HK-2 (cell line): ENCODE data around the gene DIPK1C.

ENCODE experiments used
- DNase-seq: peaks from one replicate; pipeline ENCODE4 v3.0.0-alpha.2; 2018; ENCODE audit not compliant: unreplicated experiment

DIPK1C gene

GRCh38 chr18:74419761-74420160 lies 37.3 kb downstream of the DIPK1C start:
- peak; percentile 2 for DNase-seq

- DNase-seq: no peak
Measured at GRCh38 chr18:74418023-74418422, 39.1 kb downstream of the DIPK1C start.

- DNase-seq: no peak
Measured at GRCh38 chr18:74416124-74416523, 41.0 kb downstream of the DIPK1C start.

DNA sequence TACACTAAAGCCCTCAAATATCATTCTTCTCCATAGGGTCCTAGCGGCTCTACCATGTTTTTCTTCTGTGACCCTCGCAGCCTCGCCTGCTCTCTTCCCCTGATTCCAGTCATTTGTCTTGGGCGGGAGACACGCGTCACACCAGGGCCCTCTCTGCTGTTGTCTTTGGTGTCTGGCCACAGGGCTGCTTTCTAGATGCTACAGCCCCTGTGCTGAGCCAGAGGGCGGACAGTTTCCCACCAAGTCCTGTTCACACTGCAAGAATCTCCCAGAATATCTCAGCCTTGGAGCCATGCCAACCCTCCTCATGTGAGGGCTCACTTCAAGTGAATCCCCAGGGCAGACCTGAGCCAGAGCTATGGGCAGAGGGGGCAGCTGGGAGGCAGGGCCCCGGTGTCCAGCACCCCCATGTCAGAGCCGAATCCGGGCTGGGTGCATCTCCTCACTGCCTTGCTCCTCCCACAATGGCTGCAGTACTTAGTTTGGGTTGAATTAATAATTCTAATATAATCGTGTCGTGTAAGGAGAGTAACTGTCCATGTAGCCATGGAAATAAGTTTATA lies 42.1 kb downstream of the DIPK1C start:
- DNase-seq: no peak

- DNase-seq: no peak
Measured at GRCh38 chr18:74413836-74414235, 43.3 kb downstream of the DIPK1C start.

- no peak for DNase-seq
Measured at GRCh38 chr18:74412116-74412880, 44.8 kb downstream of the DIPK1C start.

- DNase-seq: no peak
Measured at GRCh38 chr18:74411475-74411874, 45.6 kb downstream of the DIPK1C start.

DNA sequence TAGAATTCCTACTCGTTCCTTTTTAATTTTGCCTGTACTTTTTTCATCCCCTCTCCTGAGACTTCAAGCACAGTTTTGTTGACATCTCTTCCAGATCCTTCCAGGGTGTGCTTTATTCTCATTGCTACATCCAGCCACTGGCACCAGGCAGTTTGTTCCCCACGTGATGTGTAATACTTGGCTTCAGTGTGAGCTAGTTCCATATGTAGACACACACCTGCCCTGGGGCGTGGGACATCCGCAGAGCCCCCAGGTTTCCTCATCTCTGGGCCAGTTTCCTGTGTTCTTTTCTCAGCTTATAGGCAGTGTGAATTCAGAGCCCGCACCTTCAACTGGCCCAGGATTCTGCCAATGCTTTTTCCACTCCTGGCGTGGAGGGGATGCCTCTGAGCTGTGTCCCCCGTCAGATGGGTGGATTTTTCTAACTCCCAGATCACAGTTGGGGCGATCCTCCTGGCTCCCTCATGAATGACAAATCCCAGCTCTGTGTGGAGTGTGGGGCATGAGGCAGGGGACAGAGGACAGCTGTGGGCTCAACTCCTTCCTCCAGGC lies 46.6 kb downstream of the DIPK1C start:
- DNase-seq: no peak

- no peak for DNase-seq
Measured at GRCh38 chr18:74407888-74408287, 49.2 kb downstream of the DIPK1C start.

DNA sequence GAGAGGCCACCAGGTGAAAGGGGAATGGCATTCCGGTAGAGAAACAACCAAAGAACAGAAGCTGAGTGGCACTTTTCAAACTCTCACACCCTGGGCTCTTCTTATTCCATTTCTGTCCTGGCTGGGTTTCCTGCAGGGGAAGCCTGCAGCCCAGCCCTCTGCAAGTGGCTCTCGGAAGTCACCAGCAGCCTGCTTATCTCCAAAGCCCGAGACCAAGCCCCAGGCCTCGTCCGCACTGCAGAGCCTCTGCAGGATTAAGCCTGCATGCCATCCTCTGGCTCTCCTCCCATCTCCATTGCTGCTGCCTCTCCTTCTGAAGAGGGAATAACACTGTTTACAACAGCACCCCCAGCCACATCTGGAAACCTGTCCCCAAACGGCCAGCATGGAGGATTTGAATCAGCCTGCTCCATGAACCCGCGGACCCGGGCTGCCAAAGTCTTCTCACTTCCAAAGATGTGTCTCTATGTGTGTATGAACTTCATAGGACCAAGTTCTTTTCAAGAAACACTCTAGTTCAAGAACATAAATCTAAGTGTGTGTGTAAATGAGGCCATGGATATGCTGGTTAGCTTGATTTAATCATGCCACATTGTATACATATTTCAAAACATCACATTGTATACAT lies 54.2 kb downstream of the DIPK1C start:
- DNase-seq: no peak

DNA sequence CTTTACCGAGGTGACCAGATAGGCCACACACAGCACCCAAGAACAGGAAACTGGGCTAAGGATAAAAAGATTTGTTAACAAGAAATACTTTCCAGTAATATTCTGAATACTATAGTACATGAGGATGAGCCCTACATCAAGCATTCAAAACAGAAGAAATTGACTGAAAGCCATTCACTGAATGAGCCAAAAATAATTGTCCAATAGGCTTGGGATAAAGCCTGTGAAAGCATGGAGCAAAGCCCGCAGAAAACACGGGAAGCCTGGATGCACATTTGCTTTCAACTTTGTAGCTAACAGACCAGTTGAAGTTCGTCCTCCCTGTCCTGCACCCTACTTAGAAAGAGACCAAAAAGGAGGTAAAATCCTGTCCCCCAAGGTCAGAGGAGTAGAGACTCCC lies 56.3 kb downstream of the DIPK1C start:
- DNase-seq: no peak

- no peak for DNase-seq
Measured at GRCh38 chr18:74399091-74399887, 57.8 kb downstream of the DIPK1C start.

GRCh38 chr18:74397572-74397971 lies 59.5 kb downstream of the DIPK1C start:
- DNase-seq: no peak

DNA sequence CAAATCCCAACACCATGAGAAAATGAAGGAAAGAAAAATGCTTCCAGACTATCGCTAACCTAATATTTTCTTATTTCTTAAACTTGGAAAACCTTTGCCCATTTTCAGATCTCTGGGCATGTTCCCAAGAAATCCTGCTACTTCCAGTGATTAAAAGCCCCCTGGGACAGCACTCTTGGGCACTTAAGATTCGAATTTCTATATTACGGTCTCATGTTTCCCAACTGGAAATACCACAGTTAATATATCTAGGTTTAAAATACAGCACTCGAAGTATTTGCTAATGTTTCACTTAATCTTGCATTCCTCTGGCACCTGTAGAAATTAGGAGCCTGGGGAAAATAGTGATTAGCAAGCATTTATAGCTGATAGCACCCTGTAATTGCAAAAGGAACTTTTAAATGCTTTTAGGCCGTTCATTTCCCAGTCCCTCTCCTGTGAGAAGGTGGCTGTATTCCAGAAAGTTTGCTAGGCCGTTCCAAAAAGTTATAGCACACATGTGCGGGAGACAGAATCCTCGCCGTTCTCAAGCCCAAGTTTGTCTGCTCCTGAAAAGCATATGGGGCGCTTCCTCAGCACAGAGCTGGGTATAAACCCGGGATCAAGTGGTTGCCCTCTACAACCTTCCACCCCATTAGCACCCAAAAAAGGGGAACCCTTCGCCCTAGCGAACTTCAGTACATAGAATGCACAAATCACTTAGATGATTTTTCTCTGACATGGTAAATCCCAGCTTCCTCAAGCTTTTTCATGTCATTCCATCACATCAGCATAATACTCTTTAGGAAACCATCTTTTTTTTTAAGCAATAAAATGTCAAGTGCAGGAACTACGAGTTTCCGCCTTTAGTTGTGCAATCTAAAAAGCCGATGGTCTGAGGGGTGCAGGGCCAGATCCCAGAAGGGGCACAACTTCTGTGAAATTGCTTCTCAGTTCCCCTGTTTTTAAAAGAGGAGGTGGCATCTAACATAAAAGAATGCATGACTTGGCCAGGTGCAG lies 60.6 kb downstream of the DIPK1C start:
- DNase-seq: no peak

DNA sequence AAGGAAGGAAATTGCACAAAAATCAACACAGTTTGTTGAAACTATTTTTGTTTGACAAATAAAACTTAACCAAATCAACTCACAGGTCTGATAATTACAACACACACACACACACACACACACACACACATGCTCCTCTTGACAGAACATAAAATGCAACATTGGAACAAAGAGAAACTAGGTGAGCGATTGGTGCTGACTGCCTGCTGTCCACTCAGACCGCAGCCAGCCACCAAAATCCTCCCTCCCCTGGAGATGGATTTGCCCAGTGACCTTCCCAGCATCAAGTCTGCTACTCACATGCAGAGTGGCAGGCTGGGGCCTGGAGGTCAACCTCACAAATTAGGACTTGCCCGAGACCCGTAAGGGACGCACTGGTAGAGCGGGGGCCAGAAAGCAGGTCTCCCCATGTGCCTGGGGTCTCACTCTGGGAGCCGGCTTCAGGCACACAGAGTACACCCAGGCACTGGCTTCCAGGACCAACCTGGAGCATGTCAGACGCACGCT lies 61.4 kb downstream of the DIPK1C start:
- DNase-seq: no peak

GRCh38 chr18:74395006-74395405 lies 62.1 kb downstream of the DIPK1C start:
- no peak for DNase-seq

- no peak for DNase-seq
Measured at GRCh38 chr18:74392323-74392722, 64.8 kb downstream of the DIPK1C start.

DNA sequence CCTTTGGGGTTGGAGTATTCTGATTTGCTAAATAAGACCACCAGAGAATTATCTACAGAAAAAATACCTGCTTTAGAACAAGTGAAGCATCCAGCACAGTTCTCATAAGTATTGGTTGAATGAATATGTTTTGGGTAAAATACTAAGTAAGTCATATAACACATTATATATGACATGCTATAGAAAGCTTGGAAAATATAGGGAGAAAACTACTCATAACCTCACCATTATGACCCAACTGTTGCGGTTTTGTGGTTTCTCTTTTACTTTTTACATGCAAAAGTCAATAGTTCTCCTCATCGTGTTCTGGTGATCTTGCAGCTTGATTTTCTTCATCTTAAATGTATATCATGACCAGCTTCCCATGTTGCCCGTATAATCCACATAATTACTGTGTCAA lies 66.2 kb downstream of the DIPK1C start:
- no peak for DNase-seq

GRCh38 chr18:74389991-74390390 lies 67.1 kb downstream of the DIPK1C start:
- DNase-seq: no peak

DNA sequence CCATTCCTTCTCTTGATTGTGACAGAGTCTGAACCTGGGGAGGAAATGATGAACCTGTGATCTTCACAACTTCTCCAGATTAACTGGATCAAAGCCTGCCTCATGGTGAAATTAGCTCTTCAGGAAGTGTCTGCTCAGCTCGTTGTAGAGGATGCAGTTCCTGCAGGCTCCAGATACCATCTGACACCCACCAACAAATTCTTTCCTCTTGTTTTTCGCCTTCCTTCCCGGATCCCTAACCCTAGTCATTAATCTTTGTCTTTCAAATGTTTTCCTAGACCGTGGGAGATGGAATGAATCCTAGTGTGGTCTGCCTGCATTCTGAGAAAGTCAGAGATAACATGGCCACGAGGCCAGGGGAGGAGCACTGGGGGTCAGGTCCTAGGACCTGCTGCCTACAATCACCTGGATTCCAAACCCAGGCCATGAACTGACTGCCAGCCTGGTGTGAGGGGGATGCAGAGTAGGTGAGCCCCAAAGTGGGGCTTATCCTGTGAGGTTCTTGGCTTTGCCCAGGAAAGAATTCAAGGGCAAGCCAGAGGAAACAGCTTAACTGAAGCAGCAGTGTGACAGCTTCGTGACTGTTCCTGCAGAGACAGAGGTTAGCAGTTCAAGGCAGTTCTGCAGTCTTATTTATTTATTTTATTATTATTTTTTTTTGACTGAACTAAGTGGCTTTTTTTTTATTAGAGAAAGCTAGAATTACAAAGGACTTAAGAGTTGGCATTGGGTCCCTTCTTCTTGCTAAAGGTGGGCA lies 67.8 kb downstream of the DIPK1C start:
- no peak for DNase-seq
